ENCODE data around the gene PYGL. TPM values are rescaled to one million over a fixed set of nuclear protein-coding genes. Genes with fewer than 3 reads are reported as not detected.

The PYGL gene
- polyA plus RNA-seq, 1 of the 3 experiments (the other 2 are of a cell fraction), result 60.2 TPM

- H3F3A ChIP-seq (replicated peaks; ENCODE audit: insufficient read depth), result no peaks in the 10 kb centered on the region
- H3K27me3 ChIP-seq (ENCODE audit: insufficient read depth), result no peaks in the 10 kb centered on the region
- DNase-seq, result no peak
- CTCF ChIA-PET, result interaction anchor here (1.4 to 3.7 kb wide), 4 partner anchors 62 to 242 kb away, joined by 3 to 23 read pairs (median 6); no protein-coding TSS in a partner anchor
- POLR2A ChIA-PET, result no interaction called here
- H3K4me1 ChIP-seq (ENCODE audit: control insufficient read depth in 1 of 2, insufficient read depth in 2 of 2, low read depth in 1 of 2, low read length in 1 of 2), result peaks cover 4 to 5% of the 10 kb centered on the region in 2 experiments; a peak in 2 of 4 replicates
- H3K4me3 ChIP-seq (ENCODE audit: low read depth in 2 of 2, low read length in 1 of 2), result no peak overlapping the region
- H3K9ac ChIP-seq, result no peak overlapping the region
- no peaks in the 10 kb centered on the region for H3K9me2 ChIP-seq
- H3K36me3 ChIP-seq (replicated peaks in 1 of 2; ENCODE audit: control insufficient read depth in 1 of 2, insufficient read depth in 2 of 2, low read length in 1 of 2), result no peaks in the 10 kb centered on the region
- no peak overlapping the region for H3K27ac ChIP-seq (ENCODE audit: low read depth in 2 of 2, low read length in 1 of 2)
- no peaks in the 10 kb centered on the region for H3K9me3 ChIP-seq
- H3K4me2 ChIP-seq, result no peak overlapping the region
- no peaks in the 10 kb centered on the region for H3K79me2 ChIP-seq (ENCODE audit: insufficient read depth)
- 87% methylated on average over 4 of the region's 4 CpGs for WGBS (ENCODE audit: low lambda C conversion rate)
- no peak for TF ChIP-seq MXI1 (IDR thresholded peaks at IDR 0.05; ENCODE audit: low read depth, low read length)
- TF ChIP-seq IRF3 (IDR thresholded peaks at IDR 0.05; ENCODE audit: low read depth, low read length), result no peak
- TF ChIP-seq MAX (IDR thresholded peaks at IDR 0.05; ENCODE audit: low read depth), result no peak
- TF ChIP-seq NRF1 (IDR thresholded peaks at IDR 0.05; ENCODE audit: low read depth, low read length), result no peak
- no peak for TF ChIP-seq RFX5 (IDR thresholded peaks at IDR 0.05; ENCODE audit: low read length)
- no peak for TF ChIP-seq ZBTB33 (IDR thresholded peaks at IDR 0.05; ENCODE audit: borderline replicate concordance, low read depth)
- no peak for TF ChIP-seq SIN3A (IDR thresholded peaks at IDR 0.05; ENCODE audit: borderline replicate concordance, low read depth, low read length)
- TF ChIP-seq SMC3 (IDR thresholded peaks at IDR 0.05; ENCODE audit: low read depth, low read length), result no peak
- no peak for TF ChIP-seq FOXJ3 (CRISPR knock-in tag; IDR thresholded peaks at IDR 0.05)
- TF ChIP-seq NFIC (IDR thresholded peaks at IDR 0.05; ENCODE audit: borderline replicate concordance), result no peak
- no peak overlapping the region for H2AFZ ChIP-seq (ENCODE audit: low read depth)
- no peaks in the 10 kb centered on the region for H4K20me1 ChIP-seq (ENCODE audit: insufficient read depth)
Measured at GRCh38 chr14:50862036-50862570, 82.2 kb downstream of the PYGL start.

GRCh38 chr14:50860478-50861086, 83.7 kb downstream of the PYGL start:
- Histone ChIP-seq H3K27ac (ENCODE audit: low read depth in 2 of 2, low read length in 1 of 2) (no peak overlapping the region), H3K4me1 (ENCODE audit: control insufficient read depth in 1 of 2, insufficient read depth in 2 of 2, low read depth in 1 of 2, low read length in 1 of 2) (peaks cover 4 to 5% of the 10 kb centered on the region in 2 experiments; a peak in 2 of 4 replicates), H3K9ac (peak overlapping the region; percentile 58), H3F3A (replicated peaks; ENCODE audit: insufficient read depth) (no peaks in the 10 kb centered on the region), H3K9me2 (no peaks in the 10 kb centered on the region), H3K9me3 (no peaks in the 10 kb centered on the region), H3K4me2 (peak overlapping the region; percentile 81), H4K20me1 (ENCODE audit: insufficient read depth) (no peaks in the 10 kb centered on the region), H3K36me3 (replicated peaks in 1 of 2; ENCODE audit: control insufficient read depth in 1 of 2, insufficient read depth in 2 of 2, low read length in 1 of 2) (no peaks in the 10 kb centered on the region), H3K79me2 (ENCODE audit: insufficient read depth) (no peaks in the 10 kb centered on the region), H3K27me3 (ENCODE audit: insufficient read depth) (no peaks in the 10 kb centered on the region), H2AFZ (ENCODE audit: low read depth) (peak overlapping the region; percentile 99), H3K4me3 (ENCODE audit: low read depth in 2 of 2, low read length in 1 of 2) (peak overlapping the region in 1 of 2 experiments; percentile 47; a peak in 2 of 4 replicates)
- CTCF ChIA-PET, result interaction anchor here (0.6 to 4.1 kb wide), 37 partner anchors 8 to 731 kb away, joined by 3 to 23 read pairs (median 4); partner anchors contain the start of genes ABHD12B and NIN
- WGBS (ENCODE audit: low lambda C conversion rate), result 2% methylated on average over 6 of the region's 6 CpGs
- no peak for TF ChIP-seq FOSL2 (IDR thresholded peaks at IDR 0.05; ENCODE audit: borderline replicate concordance, low read depth)
- peak; percentile 65 for TF ChIP-seq SMC3 (IDR thresholded peaks at IDR 0.05; ENCODE audit: low read depth, low read length)
- TF ChIP-seq CTCF (IDR thresholded peaks at IDR 0.05), result peak; percentile 67
- peak; percentile 84 for TF ChIP-seq RAD21 (IDR thresholded peaks at IDR 0.05; ENCODE audit: low read length)
- 0 out of 2 replicates have a peak, but pooled peaks have one; percentile 21 for TF ChIP-seq GABPA (IDR thresholded peaks at IDR 0.05; ENCODE audit: low read depth)
- TF ChIP-seq MXI1 (IDR thresholded peaks at IDR 0.05; ENCODE audit: low read depth, low read length), result no peak
- POLR2A ChIA-PET, result interaction anchor here (1.3 kb wide), 1 partner anchor 300 kb away, joined by 5 read pairs; the partner anchor contains the start of gene ATL1
- peak; percentile 82 for DNase-seq

Data from SK-N-SH (cell line).